ENCODE data around the gene STMN1.

STMN1 gene

GRCh38 chr1:25927521-25928265, 21.5 kb upstream of the STMN1 start:
- no peak overlapping the region for H3K4me3 ChIP-seq (ENCODE audit: low read length)
- no peak for TF ChIP-seq ZNF274 (IDR thresholded peaks at IDR 0.05; ENCODE audit: low read depth, low read length)

- TF ChIP-seq ZNF274 (IDR thresholded peaks at IDR 0.05; ENCODE audit: low read depth, low read length), result no peak
- H3K4me3 ChIP-seq (ENCODE audit: low read length), result no peak overlapping the region
Measured at GRCh38 chr1:25926731-25927496, 20.7 kb upstream of the STMN1 start.

GRCh38 chr1:25924454-25924853, 18.2 kb upstream of the STMN1 start:
- no peak overlapping the region for H3K4me3 ChIP-seq (ENCODE audit: low read length)
- TF ChIP-seq ZNF274 (IDR thresholded peaks at IDR 0.05; ENCODE audit: low read depth, low read length), result no peak

GRCh38 chr1:25922971-25923552, 16.8 kb upstream of the STMN1 start:
- TF ChIP-seq ZNF274 (IDR thresholded peaks at IDR 0.05; ENCODE audit: low read depth, low read length), result no peak
- H3K4me3 ChIP-seq (ENCODE audit: low read length), result peak overlapping the region; percentile 30; the same call in 1 of the 2 replicates

GRCh38 chr1:25922056-25922970, 16.1 kb upstream of the STMN1 start:
- peak overlapping the region; percentile 30; the same call in 1 of the 2 replicates for H3K4me3 ChIP-seq (ENCODE audit: low read length)
- no peak for TF ChIP-seq ZNF274 (IDR thresholded peaks at IDR 0.05; ENCODE audit: low read depth, low read length)

- no peak for TF ChIP-seq ZNF274 (IDR thresholded peaks at IDR 0.05; ENCODE audit: low read depth, low read length)
- no peak overlapping the region for H3K4me3 ChIP-seq (ENCODE audit: low read length)
Measured at GRCh38 chr1:25918615-25919014, 12.4 kb upstream of the STMN1 start.

GRCh38 chr1:25917996-25918395, 11.8 kb upstream of the STMN1 start:
- H3K4me3 ChIP-seq (ENCODE audit: low read length), result no peak overlapping the region
- TF ChIP-seq ZNF274 (IDR thresholded peaks at IDR 0.05; ENCODE audit: low read depth, low read length), result no peak

- H3K4me3 ChIP-seq (ENCODE audit: low read length), result no peak overlapping the region
- TF ChIP-seq ZNF274 (IDR thresholded peaks at IDR 0.05; ENCODE audit: low read depth, low read length), result no peak
Measured at GRCh38 chr1:25916460-25916859, 10.2 kb upstream of the STMN1 start.

- no peak overlapping the region for H3K4me3 ChIP-seq (ENCODE audit: low read length)
- no peak for TF ChIP-seq ZNF274 (IDR thresholded peaks at IDR 0.05; ENCODE audit: low read depth, low read length)
Measured at GRCh38 chr1:25914074-25914995, 8.1 kb upstream of the STMN1 start.

GRCh38 chr1:25913206-25913605, 7.0 kb upstream of the STMN1 start:
- H3K4me3 ChIP-seq (ENCODE audit: low read length), result no peak overlapping the region
- no peak for TF ChIP-seq ZNF274 (IDR thresholded peaks at IDR 0.05; ENCODE audit: low read depth, low read length)

GRCh38 chr1:25912076-25912831, 6.0 kb upstream of the STMN1 start:
- H3K4me3 ChIP-seq (ENCODE audit: low read length), result no peak overlapping the region
- TF ChIP-seq ZNF274 (IDR thresholded peaks at IDR 0.05; ENCODE audit: low read depth, low read length), result no peak

- H3K4me3 ChIP-seq (ENCODE audit: low read length), result no peak overlapping the region
- no peak for TF ChIP-seq ZNF274 (IDR thresholded peaks at IDR 0.05; ENCODE audit: low read depth, low read length)
Measured at GRCh38 chr1:25911162-25911561, 4.9 kb upstream of the STMN1 start.
